Astrocyte (in vitro differentiated cells and primary cell): ENCODE measurements around the gene PECR. TPM values are rescaled to one million over a fixed set of nuclear protein-coding genes. Genes with fewer than 3 reads are reported as not detected.

Experiments used
- DNase-seq: peaks from one replicate; pipeline ENCODE4 v3.0.0-alpha.2; 2010; ENCODE audit warnings: low read depth
- FAIRE-seq: peaks from 2 replicates; lab custom pipeline; 2011; peaks lifted over from hg19 to GRCh38; lab: Jason Lieb, UNC
- H2AFZ ChIP-seq: 2 replicates; pipeline ENCODE4 v1.6.0; 2012; ENCODE audit warnings: low read depth, low read length, inconsistent platforms
- H3K27ac ChIP-seq: 2 replicates; pipeline ENCODE4 v1.5.1; 2011; ENCODE audit warnings: low read depth, low read length, inconsistent platforms
- H3K27me3 ChIP-seq: 2 replicates; pipeline ENCODE4 v1.6.0; 2011; ENCODE audit warnings: low read length, inconsistent platforms; ENCODE audit not compliant: insufficient read depth
- H3K36me3 ChIP-seq: 2 replicates; pipeline ENCODE4 v1.5.1; 2011; ENCODE audit warnings: low read length, inconsistent platforms; ENCODE audit not compliant: insufficient read depth
- H3K4me1 ChIP-seq: 2 replicates; pipeline ENCODE4 v1.5.1; 2011; ENCODE audit warnings: low read length, inconsistent platforms; ENCODE audit not compliant: insufficient read depth
- H3K4me2 ChIP-seq: 2 replicates; pipeline ENCODE4 v1.6.0; 2012; ENCODE audit warnings: low read length, inconsistent platforms
- H3K4me3 ChIP-seq: 2 replicates; pipeline ENCODE4 v1.5.1; 2011; ENCODE audit warnings: low read depth, mild to moderate bottlenecking, low read length, inconsistent platforms; ENCODE audit not compliant: insufficient read depth
- H3K79me2 ChIP-seq: 2 replicates; pipeline ENCODE4 v1.6.0; 2012; ENCODE audit warnings: mild to moderate bottlenecking, low read length, inconsistent platforms; ENCODE audit not compliant: insufficient read depth
- H3K9ac ChIP-seq: 2 replicates; pipeline ENCODE4 v1.6.0; 2012; ENCODE audit warnings: mild to moderate bottlenecking, low read length, inconsistent platforms
- H3K9me3 ChIP-seq: 2 replicates; pipeline ENCODE4 v1.5.1; 2012; ENCODE audit warnings: low read depth, mild to moderate bottlenecking, low read length, inconsistent platforms; ENCODE audit not compliant: insufficient read depth
- H4K20me1 ChIP-seq: 2 replicates; pipeline ENCODE4 v1.6.0; 2012; ENCODE audit warnings: low read length, inconsistent platforms; ENCODE audit not compliant: insufficient read depth
- H3K27ac Mint-ChIP-seq: one replicate; pipeline ENCODE4 v1.8.0; 2021; ENCODE audit warnings: mild to moderate bottlenecking, mixed read lengths; ENCODE audit not compliant: unreplicated experiment
- H3K27me3 Mint-ChIP-seq: one replicate; pipeline ENCODE4 v1.8.0; 2021; ENCODE audit warnings: low read depth, mixed read lengths; ENCODE audit not compliant: unreplicated experiment
- H3K36me3 Mint-ChIP-seq: one replicate; pipeline ENCODE4 v1.8.0; 2021; ENCODE audit warnings: low read depth, mixed read lengths; ENCODE audit not compliant: unreplicated experiment
- H3K4me1 Mint-ChIP-seq: one replicate; pipeline ENCODE4 v1.8.0; 2021; ENCODE audit warnings: low read depth, mixed read lengths; ENCODE audit not compliant: unreplicated experiment
- H3K4me3 Mint-ChIP-seq: one replicate; pipeline ENCODE4 v1.8.0; 2021; ENCODE audit warnings: mild to moderate bottlenecking, moderate library complexity, mixed read lengths; ENCODE audit not compliant: unreplicated experiment
- H3K9me3 Mint-ChIP-seq: one replicate; pipeline ENCODE4 v1.8.0; 2021; ENCODE audit warnings: mild to moderate bottlenecking, mixed read lengths; ENCODE audit not compliant: unreplicated experiment
- CTCF ChIP-seq: IDR thresholded peaks from 2 replicates; pipeline ENCODE4 v1.5.1; 2011; ENCODE audit warnings: low read depth, mild to moderate bottlenecking, inconsistent platforms, low read length, moderate library complexity; ENCODE audit not compliant: insufficient read depth
- EZH2 ChIP-seq: IDR thresholded peaks from 2 replicates; pipeline ENCODE4 v1.6.1; 2012; ENCODE audit warnings: mild to moderate bottlenecking, low read length, inconsistent platforms; ENCODE audit not compliant: insufficient read depth
- total RNA-seq: library from RNA; stranded (reverse); gene quantifications from 2 replicates; pipeline ENCODE4 v1.2.1, GENCODE V29; 2021

Gene PECR
- total RNA-seq, 1 donor from 2014 or later = 17.0 TPM

GRCh38 chr2:216016581-216016980 lies 65.0 kb downstream of the PECR start:
- no peaks in the 10 kb centered on the region for H3K36me3 Mint-ChIP-seq
- peaks cover 5% of the 10 kb centered on the region for H3K4me1 ChIP-seq
- no peaks in the 10 kb centered on the region for H3K36me3 ChIP-seq
- FAIRE-seq (no peak), DNase-seq (no peak)
- H3K27me3 ChIP-seq = no peaks in the 10 kb centered on the region
- no peak overlapping the region for H3K9ac ChIP-seq
- no peaks in the 10 kb centered on the region for H3K9me3 Mint-ChIP-seq
- H3K79me2 ChIP-seq = no peaks in the 10 kb centered on the region
- H3K4me1 Mint-ChIP-seq = peaks cover 6% of the 10 kb centered on the region
- H3K4me3 ChIP-seq = no peak overlapping the region
- H2AFZ ChIP-seq = no peak overlapping the region
- H4K20me1 ChIP-seq = no peaks in the 10 kb centered on the region
- no peak overlapping the region for H3K4me3 Mint-ChIP-seq
- no peak overlapping the region for H3K4me2 ChIP-seq
- H3K27me3 Mint-ChIP-seq = no peaks in the 10 kb centered on the region
- TF ChIP-seq EZH2 (no peak), CTCF (no peak)
- no peak overlapping the region for H3K27ac Mint-ChIP-seq
- H3K27ac ChIP-seq = no peak overlapping the region
- H3K9me3 ChIP-seq = no peaks in the 10 kb centered on the region

- Mint-ChIP-seq H3K4me1 (peaks cover 6% of the 10 kb centered on the region), H3K4me3 (no peak overlapping the region), H3K27me3 (no peaks in the 10 kb centered on the region), H3K27ac (no peak overlapping the region), H3K9me3 (no peaks in the 10 kb centered on the region), H3K36me3 (no peaks in the 10 kb centered on the region)
- Histone ChIP-seq H4K20me1 (no peaks in the 10 kb centered on the region), H3K4me3 (no peak overlapping the region), H3K4me2 (no peak overlapping the region), H3K79me2 (no peaks in the 10 kb centered on the region), H3K4me1 (peaks cover 5% of the 10 kb centered on the region), H3K9me3 (no peaks in the 10 kb centered on the region), H3K36me3 (no peaks in the 10 kb centered on the region), H3K9ac (no peak overlapping the region), H3K27ac (no peak overlapping the region), H2AFZ (no peak overlapping the region), H3K27me3 (no peaks in the 10 kb centered on the region)
- FAIRE-seq (no peak), DNase-seq (no peak)
- TF ChIP-seq CTCF = no peak
- no peak for TF ChIP-seq EZH2
These were observed 65.7 kb downstream of the PECR start for GRCh38 chr2:216015722-216016464.

GRCh38 chr2:216014986-216015385 lies 66.6 kb downstream of the PECR start:
- no peak for FAIRE-seq
- H3K4me1 Mint-ChIP-seq = peaks cover 6% of the 10 kb centered on the region
- no peak overlapping the region for H3K27ac Mint-ChIP-seq

More at GRCh38 chr2:216014986-216015385, 66.6 kb downstream of the PECR start:
- Histone ChIP-seq H3K27me3 (no peaks in the 10 kb centered on the region), H3K9me3 (no peaks in the 10 kb centered on the region), H3K4me2 (no peak overlapping the region), H3K27ac (no peak overlapping the region), H2AFZ (no peak overlapping the region), H3K4me3 (no peak overlapping the region), H3K36me3 (no peaks in the 10 kb centered on the region), H3K9ac (no peak overlapping the region), H4K20me1 (no peaks in the 10 kb centered on the region), H3K79me2 (no peaks in the 10 kb centered on the region), H3K4me1 (peaks cover 5% of the 10 kb centered on the region)
- Mint-ChIP-seq H3K9me3 (no peaks in the 10 kb centered on the region), H3K36me3 (no peaks in the 10 kb centered on the region), H3K4me3 (no peak overlapping the region), H3K27me3 (no peaks in the 10 kb centered on the region)
- TF ChIP-seq EZH2 (no peak), CTCF (no peak)
- DNase-seq = no peak
